HG02852 (cell line): ENCODE data around the gene SIGLEC6.

ENCODE experiments used
- ATAC-seq: cut with Tn5 transposase; IDR thresholded peaks from one replicate; pipeline ENCODE4 v1.9.1; 2021; ENCODE audit warnings: mild to moderate bottlenecking, moderate library complexity; ENCODE audit not compliant: unreplicated experiment

Gene SIGLEC6

DNA sequence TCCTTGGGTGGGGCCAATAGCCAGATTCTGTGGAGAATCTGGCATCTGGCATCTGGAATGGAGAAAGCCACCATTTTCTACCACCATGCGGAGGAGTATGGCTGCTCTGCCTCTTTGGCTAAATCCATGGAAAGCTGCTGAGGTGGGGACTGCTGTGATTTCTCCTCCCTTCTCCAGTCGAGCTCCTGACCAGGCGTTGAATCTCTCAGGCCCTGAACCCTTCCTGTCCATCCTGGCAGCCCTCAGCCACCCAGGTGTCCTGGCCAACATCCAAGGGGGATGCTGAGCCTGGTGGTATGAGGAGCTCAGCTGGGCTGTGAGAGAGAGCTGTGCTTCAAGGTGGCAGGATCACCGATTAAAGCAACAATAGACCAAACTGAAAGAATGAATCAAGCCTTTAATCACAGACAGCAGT is 17.4 kb upstream of the SIGLEC6 start:
- ATAC-seq, result no peak

DNA sequence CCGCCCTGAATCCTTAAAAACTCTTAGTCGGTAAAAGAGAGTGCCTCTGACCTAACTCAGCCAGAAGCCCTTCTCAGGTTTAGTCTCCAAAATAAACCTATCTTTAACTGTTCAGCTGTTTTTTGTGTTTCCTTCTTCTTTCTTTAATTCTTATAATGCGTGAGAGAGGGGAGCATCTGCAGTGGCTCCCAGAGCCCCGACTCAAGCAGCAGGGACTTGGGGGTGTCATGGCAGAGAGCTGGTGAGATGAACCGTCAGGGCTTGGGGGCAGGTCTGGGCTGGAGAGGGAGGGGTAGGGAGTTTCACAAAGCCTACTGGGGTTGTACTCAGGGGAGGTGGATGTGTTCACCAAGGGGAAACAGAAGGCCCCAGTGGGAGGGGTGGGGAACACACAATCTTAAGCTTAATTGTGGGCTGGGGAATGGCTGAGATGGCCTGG is 16.8 kb upstream of the SIGLEC6 start:
- no peak for ATAC-seq

DNA sequence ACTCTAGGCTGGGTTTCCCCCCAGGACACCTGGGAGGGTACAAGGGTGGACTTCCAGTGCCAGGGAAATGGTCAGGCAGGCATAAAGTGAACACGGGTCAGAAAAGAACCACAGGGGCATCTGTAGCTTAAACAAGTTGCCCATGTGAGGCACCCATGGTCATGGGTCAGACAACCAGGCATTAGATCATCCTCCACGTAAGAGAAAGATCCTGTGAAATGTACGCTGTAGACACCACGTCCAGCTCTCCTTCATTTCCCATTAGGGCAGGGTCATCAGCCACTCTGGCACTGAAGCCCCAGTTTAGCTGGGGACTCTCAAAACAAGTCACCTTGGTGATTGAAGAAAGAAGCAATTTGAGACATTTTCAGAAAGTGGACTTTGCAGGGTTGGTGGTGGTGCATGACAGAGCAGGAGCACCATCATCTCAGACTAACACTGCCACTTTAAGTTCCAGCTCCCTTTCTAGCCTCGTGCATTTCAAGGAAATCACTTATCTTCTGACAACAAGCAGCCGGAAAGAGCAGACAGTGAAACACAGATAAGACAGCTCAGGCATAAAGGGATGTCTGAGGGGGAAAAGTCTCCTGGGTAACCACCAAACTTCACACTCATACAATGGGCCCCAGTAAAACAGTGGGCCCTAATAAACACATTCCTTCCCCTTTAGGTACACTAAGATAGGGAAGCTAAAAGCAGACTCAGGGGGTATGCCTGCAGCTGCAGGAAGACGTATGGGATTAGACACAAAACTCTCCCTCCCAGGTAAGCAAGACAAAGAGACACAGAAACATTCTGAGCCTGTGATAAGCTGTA is 16.1 kb upstream of the SIGLEC6 start:
- no peak for ATAC-seq

DNA sequence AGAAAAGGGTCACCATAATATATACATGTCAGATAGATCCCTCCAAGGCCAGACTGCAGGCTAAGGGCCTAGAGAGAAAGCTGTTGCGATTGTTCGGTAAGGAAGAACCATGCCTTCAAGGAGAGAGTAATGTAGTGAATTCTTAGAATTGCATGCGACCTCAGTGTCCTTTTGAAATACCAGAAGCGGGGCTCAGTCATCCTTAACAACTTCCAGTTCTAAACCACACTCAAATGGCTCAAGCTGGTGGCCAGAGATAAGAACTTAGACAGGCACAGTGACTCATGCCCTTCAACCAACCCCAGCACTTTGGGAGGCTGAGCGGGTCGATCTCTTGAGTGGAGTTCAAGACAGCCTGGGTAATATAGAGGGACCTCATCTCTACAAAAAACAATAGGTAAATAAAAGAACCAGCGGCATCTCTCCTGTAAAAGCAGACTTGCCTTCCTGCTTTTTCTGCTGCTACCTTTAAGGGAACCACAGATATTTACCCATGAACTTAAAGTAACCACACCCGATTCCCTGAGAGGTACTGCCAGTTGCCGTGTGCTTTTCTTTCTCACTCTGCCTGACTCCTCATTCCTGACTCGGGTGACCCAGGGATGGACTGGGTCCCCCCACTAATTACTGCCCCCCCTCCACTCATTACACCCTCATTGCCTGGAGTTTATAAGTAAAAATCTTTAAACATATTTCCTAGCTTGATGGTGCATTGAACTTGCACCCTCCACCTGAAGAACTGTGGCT is 15.4 kb upstream of the SIGLEC6 start:
- no peak for ATAC-seq

DNA sequence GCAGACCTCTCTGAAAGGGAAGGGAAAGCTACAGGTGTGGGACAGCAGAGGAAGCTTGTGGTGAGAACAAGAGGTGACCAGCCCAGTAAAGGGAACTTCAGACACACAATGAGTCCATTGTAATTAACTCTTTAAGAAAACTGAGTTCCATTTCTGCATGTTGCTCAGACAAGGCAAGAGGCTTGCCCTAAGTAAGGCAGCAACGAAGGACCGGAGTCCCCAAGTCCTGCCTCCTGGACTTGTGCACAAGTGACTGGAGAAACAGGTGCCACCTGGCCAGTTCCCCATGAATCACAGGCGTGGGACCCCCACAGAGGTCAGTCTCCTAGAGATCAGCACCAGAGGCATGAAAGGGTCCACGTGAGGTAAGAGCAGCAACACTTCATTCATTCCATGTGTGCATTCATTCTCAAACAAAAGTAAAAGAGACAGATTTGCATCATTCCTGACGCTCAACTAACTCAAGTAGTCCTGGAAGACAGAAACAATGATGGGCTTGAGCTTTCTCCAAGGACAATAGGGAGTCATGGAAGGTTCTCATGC is 14.7 kb upstream of the SIGLEC6 start:
- ATAC-seq, result no peak

DNA sequence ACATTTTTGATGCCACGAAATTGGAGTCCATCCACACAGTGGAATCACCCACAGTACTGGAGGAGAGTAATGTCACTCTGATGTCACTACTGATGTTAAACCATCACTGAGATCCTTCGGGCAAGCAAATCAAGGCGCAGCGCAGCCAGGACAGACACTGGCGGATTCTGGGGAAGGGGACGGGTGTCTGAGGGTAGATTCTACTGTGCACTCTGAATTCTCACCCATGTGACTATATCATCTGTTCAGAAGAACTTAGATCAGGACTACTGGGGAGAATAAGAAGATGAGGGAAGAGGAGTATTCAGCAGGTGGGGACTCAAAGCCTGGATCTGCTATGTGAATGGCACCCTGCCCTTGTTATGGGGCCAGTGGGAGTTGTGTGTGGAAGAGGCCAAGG is 12.6 kb upstream of the SIGLEC6 start:
- ATAC-seq, result no peak

DNA sequence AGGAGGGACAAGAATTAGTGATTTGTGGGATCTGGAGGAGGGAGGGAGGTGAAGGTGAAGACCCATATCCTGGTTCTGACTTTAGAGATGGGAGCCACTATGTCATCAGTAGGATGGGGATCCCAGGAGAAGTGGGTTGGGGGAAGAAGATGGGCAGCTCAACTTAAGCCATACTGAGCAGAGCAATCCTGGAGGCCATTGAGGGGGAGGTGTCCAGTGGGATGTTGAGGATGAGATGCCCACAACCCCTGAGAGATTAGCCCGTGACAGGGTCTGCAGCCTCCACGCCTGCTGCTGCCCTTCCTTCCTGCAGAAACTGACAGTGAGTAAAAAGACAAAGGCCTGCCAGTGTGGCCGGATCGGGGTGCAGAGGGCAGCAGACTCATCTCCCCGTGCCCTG is 11.2 kb upstream of the SIGLEC6 start:
- no peak for ATAC-seq

DNA sequence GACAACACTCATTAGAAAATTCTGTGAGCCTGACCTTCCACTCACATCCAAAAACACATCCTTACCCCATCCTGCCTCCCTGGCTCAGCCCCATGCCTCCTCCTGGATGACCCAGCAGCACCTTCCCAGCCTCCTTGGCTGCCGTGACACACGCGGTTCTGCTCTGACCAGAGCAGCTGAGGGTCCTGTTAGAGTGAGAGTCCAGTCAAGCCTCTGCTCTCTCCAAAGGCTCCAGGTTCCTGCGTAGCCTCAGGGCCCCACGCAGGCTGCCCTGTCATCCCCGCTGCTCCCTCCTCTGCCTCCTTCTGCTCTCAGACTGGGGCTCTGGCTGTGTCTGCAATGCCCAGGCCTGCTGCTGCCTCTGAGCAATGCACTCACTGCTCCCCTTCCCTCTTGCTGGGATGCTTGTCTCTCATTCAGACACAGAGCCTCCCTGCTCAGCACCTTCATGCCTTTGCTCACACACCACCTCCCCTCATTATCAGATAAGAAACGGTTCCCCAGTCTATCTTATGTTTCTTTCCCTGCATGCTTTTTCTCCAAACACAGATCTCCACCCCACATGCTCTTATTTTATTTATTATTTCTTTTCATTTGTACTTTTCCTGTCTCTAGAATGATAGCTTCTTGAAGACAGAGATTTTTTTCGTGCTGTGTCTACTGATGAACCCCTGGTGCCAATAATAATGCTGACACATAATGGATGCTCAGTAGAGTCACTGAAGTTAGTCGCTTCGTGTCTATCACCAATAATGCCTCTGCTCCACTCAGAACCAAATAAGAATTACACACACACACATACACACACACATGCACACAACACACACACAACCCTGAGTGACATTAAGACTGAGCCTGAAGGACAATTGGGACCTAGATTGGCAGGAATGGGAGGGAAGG is 10.2 kb upstream of the SIGLEC6 start:
- no peak for ATAC-seq

DNA sequence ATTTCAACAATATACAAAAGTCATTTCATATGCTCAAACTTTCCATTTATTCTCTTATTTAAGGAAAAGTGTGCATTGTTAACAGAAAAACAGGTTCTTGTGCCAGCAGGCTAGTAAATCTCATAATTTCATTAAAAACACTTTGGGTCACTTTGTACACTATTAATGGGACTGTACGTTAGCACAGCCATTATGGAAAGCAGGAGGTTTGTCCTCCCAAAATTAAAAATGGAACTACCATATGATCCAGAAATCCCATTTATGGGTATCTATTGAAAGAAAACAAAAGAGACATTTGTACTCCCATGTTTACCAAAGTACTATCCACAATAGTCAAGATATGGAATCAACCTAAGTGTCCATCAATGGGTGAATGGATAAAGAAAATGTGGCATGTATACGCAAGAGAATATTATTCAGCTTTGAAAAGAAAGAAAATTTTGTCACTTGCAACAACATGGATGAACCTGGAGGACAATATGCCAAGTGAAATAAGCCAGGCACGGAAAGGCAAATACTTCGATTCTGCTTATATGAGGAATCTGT is 8.4 kb upstream of the SIGLEC6 start:
- no peak for ATAC-seq

DNA sequence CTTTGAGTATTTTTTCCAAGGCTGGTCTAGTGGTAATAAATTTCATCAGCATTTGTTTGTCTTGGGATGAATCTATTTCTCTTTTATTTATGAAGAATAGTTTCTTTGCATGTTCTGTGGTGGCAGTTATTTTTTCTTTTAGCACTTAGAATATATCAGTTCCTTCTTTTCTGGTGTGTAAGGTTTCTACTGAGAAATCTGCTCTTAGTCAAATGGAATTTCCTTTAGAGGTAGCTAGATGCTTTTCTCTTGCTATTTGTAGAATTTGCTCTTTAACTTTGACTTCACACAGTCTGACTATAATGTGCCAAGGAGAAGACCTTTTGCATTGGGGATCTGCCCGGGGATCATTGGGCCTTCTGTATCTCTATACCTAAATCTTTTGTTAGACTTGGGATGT is 4.1 kb upstream of the SIGLEC6 start:
- ATAC-seq, result no peak

DNA sequence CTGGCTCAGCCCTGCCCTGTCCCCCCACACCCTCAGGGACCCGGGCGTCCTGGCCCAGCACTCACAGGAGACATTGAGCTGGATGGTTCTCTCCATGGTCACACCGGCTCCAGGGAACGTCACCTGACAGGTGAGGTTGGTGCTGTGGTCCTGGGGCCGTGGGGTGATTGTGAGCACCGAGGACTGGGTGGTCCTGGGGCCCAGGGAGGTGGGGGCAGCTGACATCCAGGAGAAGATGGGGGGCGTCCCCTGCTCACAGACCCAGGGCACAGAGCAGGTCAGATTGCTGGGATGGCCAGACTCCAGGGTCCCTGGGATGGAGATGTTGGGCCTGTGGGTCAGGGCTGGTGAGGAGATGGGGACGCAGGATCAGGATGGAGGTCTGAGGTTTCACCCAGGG is 854 bp downstream of the SIGLEC6 start:
- no peak for ATAC-seq

DNA sequence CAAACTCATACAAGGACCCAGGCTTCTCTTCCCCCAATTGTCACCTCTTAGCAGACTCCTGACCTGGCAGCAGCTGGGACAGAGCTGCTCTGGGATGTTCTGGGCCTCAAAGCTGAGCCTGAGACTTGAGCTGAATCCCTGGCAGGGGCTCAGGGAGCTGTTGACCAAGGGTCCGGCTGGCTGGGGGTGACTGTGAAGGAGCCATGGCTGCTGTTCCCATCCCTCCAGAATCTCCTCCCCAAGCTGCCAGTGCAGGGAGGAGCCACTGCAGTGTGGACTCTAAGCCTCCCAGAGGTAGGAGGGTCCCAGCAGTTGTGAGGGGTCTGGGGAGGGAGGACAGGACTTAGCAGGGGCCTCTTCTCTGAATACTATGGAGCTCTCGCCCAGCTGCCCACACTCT is 2.2 kb downstream of the SIGLEC6 start:
- no peak for ATAC-seq

DNA sequence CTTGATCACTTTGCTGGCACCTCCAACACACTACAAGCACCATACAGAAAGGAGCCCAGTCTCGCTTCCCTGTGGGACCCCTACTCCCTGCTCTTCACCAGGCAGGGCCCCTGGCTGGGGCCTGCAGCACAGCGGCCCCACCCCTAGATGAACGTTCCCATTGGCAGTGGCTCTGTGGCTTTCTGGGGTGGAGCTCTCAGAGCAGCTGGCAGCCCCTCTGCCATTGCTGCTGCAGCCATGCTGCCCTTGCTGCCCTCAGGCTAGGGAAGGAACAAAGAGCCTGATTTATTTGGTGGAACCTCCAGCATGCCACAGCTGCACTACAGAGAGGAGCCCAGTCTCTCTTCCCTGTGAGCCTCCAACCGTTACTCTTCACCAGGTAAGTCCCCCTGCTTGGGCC is 5.8 kb downstream of the SIGLEC6 start:
- no peak for ATAC-seq

DNA sequence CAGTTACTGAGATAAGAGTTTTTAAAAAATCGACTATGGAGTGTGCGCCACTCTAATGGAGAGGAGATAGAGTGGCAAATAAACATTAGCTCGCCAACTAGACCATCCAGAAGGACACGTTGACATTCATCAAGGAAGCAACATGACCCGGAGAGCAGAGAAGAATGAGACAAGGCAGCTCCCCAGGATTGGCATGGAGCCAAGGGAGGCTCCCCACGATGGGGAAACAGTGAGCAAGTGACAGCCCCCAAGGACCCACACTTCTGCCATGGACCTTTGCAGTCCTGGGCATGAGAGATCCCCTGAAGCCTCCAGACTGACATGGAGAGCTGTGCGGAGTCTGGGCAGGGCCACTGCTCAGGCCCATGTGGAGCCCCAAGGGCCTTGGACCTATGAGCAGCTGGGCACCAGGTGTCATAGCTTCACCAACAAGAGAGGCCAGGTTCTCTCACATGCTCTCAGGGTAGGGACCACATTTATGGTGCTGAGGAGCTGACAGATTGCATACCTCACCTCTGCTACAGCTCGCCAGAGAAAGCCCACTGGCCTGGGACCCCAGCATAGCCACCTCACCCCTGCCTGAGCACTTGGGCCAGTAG is 6.7 kb downstream of the SIGLEC6 start:
- ATAC-seq, result no peak

DNA sequence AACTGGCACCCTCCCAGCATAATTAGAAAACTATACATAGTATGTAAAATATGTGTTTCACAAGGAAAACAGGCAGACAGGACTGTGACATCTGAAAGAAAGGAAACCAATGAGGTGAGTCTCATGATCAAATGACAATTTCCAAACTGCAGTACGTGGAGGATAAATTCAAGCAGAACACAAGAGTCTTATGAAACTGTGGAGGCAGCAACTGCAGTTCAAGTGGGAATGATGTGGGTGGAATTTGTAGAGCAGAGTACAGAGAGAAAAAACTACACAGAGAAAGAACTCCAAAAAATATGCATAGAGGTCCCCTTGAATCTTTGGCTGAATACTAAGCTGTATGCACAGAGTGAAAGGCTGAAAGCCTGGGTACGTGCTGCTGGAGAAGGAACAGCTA is 9.7 kb downstream of the SIGLEC6 start:
- no peak for ATAC-seq

DNA sequence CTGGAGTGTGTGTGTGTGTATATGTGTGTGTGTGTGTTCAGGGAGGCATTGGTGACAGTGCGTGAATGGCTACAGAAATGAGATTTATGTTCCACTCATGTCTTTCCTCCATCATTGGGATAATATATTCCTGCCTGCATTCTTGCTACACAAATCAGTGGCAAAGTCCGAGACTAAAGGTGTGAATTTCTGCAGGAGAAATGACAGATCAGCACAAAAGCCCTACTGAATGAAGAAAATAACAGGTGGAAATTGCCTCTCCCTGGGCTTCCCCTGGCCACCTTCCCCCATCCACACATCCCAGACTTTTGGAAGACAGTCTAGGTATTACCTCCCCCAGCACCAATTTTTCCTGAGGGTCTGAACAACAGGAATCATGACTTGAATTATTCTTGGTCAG is 10.1 kb downstream of the SIGLEC6 start:
- no peak for ATAC-seq

DNA sequence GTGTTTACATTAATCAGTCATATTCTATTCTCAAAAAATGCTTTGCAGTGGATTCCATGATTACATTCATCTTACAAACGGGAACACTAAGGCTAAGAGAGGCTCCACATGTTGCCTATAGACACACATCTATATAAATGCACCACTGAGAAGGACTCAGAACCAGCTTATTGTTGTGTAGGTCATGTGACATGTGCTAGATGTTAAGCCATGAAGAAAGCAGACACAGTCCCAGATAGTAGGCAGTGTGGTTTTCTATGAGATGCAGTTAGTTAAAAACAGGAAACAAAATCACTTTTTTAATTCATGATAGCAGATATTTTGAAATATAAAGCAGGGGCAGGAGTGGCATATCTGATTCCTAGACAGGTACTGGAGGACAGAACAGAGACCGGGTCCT is 10.7 kb downstream of the SIGLEC6 start:
- ATAC-seq, result no peak

DNA sequence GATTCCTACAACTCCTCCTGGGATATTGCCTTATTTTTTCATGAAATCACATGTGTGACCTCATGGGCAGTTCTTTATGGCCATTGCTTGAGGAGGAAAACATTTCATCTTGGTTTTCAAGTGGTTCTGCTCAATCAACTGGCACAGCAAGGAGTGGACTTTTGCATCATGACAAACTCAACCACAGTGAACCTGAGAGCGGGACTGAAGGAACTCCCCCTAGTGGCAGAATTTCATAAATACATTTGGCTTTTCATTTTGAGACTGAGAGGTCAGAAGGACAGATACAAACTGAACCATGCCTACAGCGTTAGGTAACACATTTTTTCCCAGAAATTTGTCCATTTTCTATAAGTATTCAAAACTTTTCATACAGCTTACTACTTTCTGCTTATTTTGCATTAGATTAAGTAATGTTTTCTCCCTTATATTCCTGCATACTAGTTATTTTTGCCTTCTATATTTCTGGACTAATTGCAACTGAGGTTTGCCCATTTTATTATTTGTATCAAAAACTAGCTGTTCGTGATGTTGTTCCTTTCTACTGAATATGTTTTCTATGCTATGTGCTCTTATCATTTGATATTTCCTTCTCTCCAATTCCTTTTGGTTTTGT is 16.5 kb downstream of the SIGLEC6 start:
- no peak for ATAC-seq

DNA sequence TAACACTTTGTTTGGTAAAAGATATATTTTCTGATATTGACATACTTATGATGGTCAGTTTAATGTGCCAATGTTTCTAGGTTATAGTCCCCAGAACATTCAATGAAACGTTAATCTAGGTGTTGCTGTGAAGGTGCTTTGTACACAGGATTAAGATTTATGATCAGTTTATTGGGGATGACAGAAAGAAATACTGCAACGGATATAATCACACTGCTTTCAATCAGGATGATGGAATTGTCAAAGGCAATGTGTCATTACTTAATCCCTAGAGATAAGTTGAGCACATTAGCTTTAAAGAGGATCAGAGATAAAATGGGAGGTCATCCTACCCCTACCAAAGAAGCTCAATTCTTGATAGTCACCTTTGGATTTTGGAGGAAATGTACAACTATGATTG is 17.5 kb downstream of the SIGLEC6 start:
- no peak for ATAC-seq

DNA sequence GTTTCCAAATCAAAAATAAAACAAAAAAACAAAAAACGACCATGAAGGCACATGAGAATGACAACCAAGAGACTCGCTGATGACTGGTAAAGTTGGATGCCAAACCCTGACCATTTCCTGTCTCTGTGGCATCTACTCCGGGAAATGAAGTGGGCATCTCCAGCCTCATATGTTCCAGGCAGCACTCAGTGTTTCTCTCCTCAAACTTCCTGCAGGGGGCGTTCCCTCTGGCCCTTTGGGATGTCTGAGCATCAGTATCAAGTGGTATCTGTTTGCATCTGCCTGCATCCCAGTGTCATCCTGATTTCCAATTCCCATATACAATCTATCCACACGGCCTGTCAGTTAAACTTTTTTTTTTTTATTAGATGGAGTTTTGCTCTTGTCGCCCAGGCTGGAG is 20.1 kb downstream of the SIGLEC6 start:
- no peak for ATAC-seq
